Upper lobe of left lung (tissue), 4 donors: Measurements from ENCODE around the gene TJAP1.

Experiments used
- CTCF ChIP-seq, 6 experiments: fragments of 450-650 bp in 4 of 6; fragments of 200-600 bp in 2 of 6; sonication (generic) in 2 of 6; IDR thresholded peaks; one replicate each; pipeline ENCODE4 v1.5.1; 2016 to 2019; ENCODE audit warnings: antibody characterized with exemption in 6 of 6
- POLR2A ChIP-seq, 4 donors: fragments of 450-650 bp; IDR thresholded peaks; one replicate each; pipeline ENCODE4 v1.5.1; 2016 to 2017; ENCODE audit warnings: antibody characterized with exemption in 4 of 4, mild to moderate bottlenecking in 2 of 4
- POLR2AphosphoS5 ChIP-seq, 2 donors: sonication (generic); formaldehyde crosslinking; IDR thresholded peaks; one replicate each; pipeline ENCODE4 v1.5.1; 2017; ENCODE audit warnings: antibody characterized with exemption in 2 of 2

GRCh38 chr6:43444036-43444435, 33.3 kb upstream of the TJAP1 start:
- TF ChIP-seq POLR2A (IDR thresholded peaks at IDR 0.05) (no peak), CTCF (IDR thresholded peaks at IDR 0.05) (no peak), POLR2AphosphoS5 (IDR thresholded peaks at IDR 0.05) (no peak)
